ENCODE results near the gene PRKRIP1.

PRKRIP1 gene

GRCh38 chr7:102395873-102396709, at the start of gene PRKRIP1 (continued):
- TF ChIP-seq AEBP2 (tag by site-specific recombination; IDR thresholded peaks at IDR 0.05; ENCODE audit: borderline replicate concordance) (no peak), ZSCAN16 (tag by site-specific recombination; IDR thresholded peaks at IDR 0.05) (no peak), ZNF785 (tag by site-specific recombination; IDR thresholded peaks at IDR 0.05) (no peak), PRDM4 (tag by site-specific recombination; IDR thresholded peaks at IDR 0.05) (no peak), ZNF747 (tag by site-specific recombination; IDR thresholded peaks at IDR 0.05) (no peak), ZNF626 (tag by site-specific recombination; IDR thresholded peaks at IDR 0.05) (no peak), YY1 (tag by site-specific recombination; IDR thresholded peaks at IDR 0.05) (no peak), ZNF792 (tag by site-specific recombination; IDR thresholded peaks at IDR 0.05) (no peak), ZNF473 (tag by site-specific recombination; IDR thresholded peaks at IDR 0.05) (no peak), ZNF621 (tag by site-specific recombination; IDR thresholded peaks at IDR 0.05) (no peak), ZNF391 (tag by site-specific recombination; IDR thresholded peaks at IDR 0.05; ENCODE audit: borderline replicate concordance, low read depth) (no peak), ELK4 (IDR thresholded peaks at IDR 0.05; ENCODE audit: borderline replicate concordance, low read depth, low read length) (no peak), ZFP3 (tag by site-specific recombination; IDR thresholded peaks at IDR 0.05; ENCODE audit: low read depth) (no peak), ZNF544 (tag by site-specific recombination; IDR thresholded peaks at IDR 0.05) (no peak), PRDM10 (tag by site-specific recombination; IDR thresholded peaks at IDR 0.05) (peak; percentile 99), ZNF629 (tag by site-specific recombination; IDR thresholded peaks at IDR 0.05) (peak; percentile 56), ZNF248 (tag by site-specific recombination; IDR thresholded peaks at IDR 0.05) (no peak), ZNF791 (tag by site-specific recombination; IDR thresholded peaks at IDR 0.05) (no peak), WT1 (tag by site-specific recombination; IDR thresholded peaks at IDR 0.05) (peak; percentile 54; the same call in 1 of the 2 replicates), ZNF292 (tag by site-specific recombination; IDR thresholded peaks at IDR 0.05; ENCODE audit: borderline replicate concordance, low read depth) (no peak), MYNN (tag by site-specific recombination; IDR thresholded peaks at IDR 0.05; ENCODE audit: borderline replicate concordance) (no peak), FEZF1 (tag by site-specific recombination; IDR thresholded peaks at IDR 0.05) (peak; percentile 33; the same call in 1 of the 2 replicates), ZBTB20 (tag by site-specific recombination; IDR thresholded peaks at IDR 0.05) (peak; percentile 67), ZBTB1 (tag by site-specific recombination; IDR thresholded peaks at IDR 0.05) (no peak), ZNF549 (tag by site-specific recombination; IDR thresholded peaks at IDR 0.05) (no peak), ZNF324 (tag by site-specific recombination; IDR thresholded peaks at IDR 0.05) (no peak), INSM2 (tag by site-specific recombination; IDR thresholded peaks at IDR 0.05) (no peak)
- TF ChIP-seq, protein P1, sequence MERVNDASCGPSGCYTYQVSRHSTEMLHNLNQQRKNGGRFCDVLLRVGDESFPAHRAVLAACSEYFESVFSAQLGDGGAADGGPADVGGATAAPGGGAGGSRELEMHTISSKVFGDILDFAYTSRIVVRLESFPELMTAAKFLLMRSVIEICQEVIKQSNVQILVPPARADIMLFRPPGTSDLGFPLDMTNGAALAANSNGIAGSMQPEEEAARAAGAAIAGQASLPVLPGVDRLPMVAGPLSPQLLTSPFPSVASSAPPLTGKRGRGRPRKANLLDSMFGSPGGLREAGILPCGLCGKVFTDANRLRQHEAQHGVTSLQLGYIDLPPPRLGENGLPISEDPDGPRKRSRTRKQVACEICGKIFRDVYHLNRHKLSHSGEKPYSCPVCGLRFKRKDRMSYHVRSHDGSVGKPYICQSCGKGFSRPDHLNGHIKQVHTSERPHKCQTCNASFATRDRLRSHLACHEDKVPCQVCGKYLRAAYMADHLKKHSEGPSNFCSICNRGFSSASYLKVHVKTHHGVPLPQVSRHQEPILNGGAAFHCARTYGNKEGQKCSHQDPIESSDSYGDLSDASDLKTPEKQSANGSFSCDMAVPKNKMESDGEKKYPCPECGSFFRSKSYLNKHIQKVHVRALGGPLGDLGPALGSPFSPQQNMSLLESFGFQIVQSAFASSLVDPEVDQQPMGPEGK (tag by site-specific recombination; IDR thresholded peaks at IDR 0.05): peak; percentile 79; the same call in 1 of the 2 replicates
